B cell (primary cell): ENCODE measurements around the gene PRDM2.

ENCODE experiments used
- CTCF ChIP-seq: fragments of 200-600 bp; IDR thresholded peaks from one replicate; pipeline ENCODE4 v1.8.0; 2022; ENCODE audit warnings: antibody characterized with exemption, mild to moderate bottlenecking
- EZH2 ChIP-seq: IDR thresholded peaks from 2 replicates; pipeline ENCODE4 v1.6.1; 2012; ENCODE audit warnings: borderline replicate concordance, low read depth, mild to moderate bottlenecking, moderate library complexity, low read length; ENCODE audit not compliant: insufficient read depth, poor library complexity, severe bottlenecking

DNA sequence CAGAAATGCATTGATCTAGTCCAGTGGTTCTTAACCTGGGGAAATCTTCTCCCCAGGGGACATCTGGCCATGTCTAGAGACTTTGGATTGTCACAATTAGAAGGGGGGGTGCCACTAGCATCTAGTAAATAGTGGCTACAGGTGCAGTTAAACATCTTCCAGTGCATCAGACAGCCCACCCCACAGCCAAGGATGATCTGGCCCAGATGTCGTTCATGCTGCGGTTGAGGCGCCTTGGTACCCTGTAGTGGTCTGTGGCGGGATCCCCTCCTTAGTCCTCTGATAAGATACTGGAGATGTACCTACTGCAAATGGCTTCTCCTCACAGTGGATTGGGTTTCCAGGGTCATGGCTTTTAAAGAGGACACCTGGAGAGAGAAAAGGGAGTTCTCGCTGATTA, 69.8 kb downstream of the PRDM2 start:
- TF ChIP-seq CTCF (no peak), EZH2 (no peak)
